Activated T-helper 17 cell treated with anti-CD3 and anti-CD28 coated beads, Interleukin-2, amount 50 U/mL, for 72 hours (primary cell): ENCODE measurements around the gene BACE2. TPM values are rescaled to one million over a fixed set of nuclear protein-coding genes. Genes with fewer than 3 reads are reported as not detected.

Experiments used
- ATAC-seq: fragments of 150-1000 bp; cut with Tn5 transposase; replicated peaks from 2 replicates; pipeline ENCODE4 v1.10.0; 2021; ENCODE audit warnings: mild to moderate bottlenecking, moderate library complexity
- H3K27ac Mint-ChIP-seq: one replicate; pipeline ENCODE4 v1.8.0; 2022; ENCODE audit warnings: mixed read lengths
- H3K27me3 Mint-ChIP-seq: one replicate; pipeline ENCODE4 v1.8.0; 2022; ENCODE audit warnings: mixed read lengths
- H3K36me3 Mint-ChIP-seq: one replicate; pipeline ENCODE4 v1.8.0; 2022; ENCODE audit warnings: low read depth, mild to moderate bottlenecking, mixed read lengths
- H3K4me1 Mint-ChIP-seq: one replicate; pipeline ENCODE4 v1.8.0; 2022; ENCODE audit warnings: mixed read lengths
- H3K4me3 Mint-ChIP-seq: one replicate; pipeline ENCODE4 v1.8.0; 2022; ENCODE audit warnings: mild to moderate bottlenecking, mixed read lengths
- H3K9me3 Mint-ChIP-seq: one replicate; pipeline ENCODE4 v1.8.0; 2022; ENCODE audit warnings: mixed read lengths
- total RNA-seq, 2 donors: library from RNA; stranded (reverse); gene quantifications; one replicate each; pipeline ENCODE4 v1.2.3, GENCODE V29; 2022

The BACE2 gene
- total RNA-seq, 2 donors from 2014 or later = 0.52 TPM; not detected in 1

- no peaks in the 10 kb centered on the region for H3K9me3 Mint-ChIP-seq
- no peak overlapping the region for H3K27ac Mint-ChIP-seq
- H3K36me3 Mint-ChIP-seq = no peaks in the 10 kb centered on the region
- H3K4me1 Mint-ChIP-seq = no peaks in the 10 kb centered on the region
- H3K4me3 Mint-ChIP-seq = no peak overlapping the region
- no peak for ATAC-seq
- H3K27me3 Mint-ChIP-seq = peaks cover 6% of the 10 kb centered on the region
Measured at GRCh38 chr21:41139951-41140350, 28.0 kb upstream of the BACE2 start.

- Mint-ChIP-seq H3K27me3 (peaks cover 6% of the 10 kb centered on the region), H3K9me3 (no peaks in the 10 kb centered on the region), H3K27ac (no peak overlapping the region), H3K4me3 (no peak overlapping the region), H3K36me3 (no peaks in the 10 kb centered on the region), H3K4me1 (no peaks in the 10 kb centered on the region)
- no peak for ATAC-seq
Measured at GRCh38 chr21:41141031-41141457, 26.9 kb upstream of the BACE2 start.

- no peaks in the 10 kb centered on the region for H3K9me3 Mint-ChIP-seq
Measured at GRCh38 chr21:41142051-41142795, 25.7 kb upstream of the BACE2 start.

GRCh38 chr21:41143596-41144325 lies 24.2 kb upstream of the BACE2 start:
- Mint-ChIP-seq H3K36me3 (no peaks in the 10 kb centered on the region), H3K9me3 (no peaks in the 10 kb centered on the region), H3K4me3 (no peak overlapping the region), H3K27ac (no peak overlapping the region), H3K4me1 (no peaks in the 10 kb centered on the region), H3K27me3 (peaks cover 11% of the 10 kb centered on the region)
- ATAC-seq = no peak

More at GRCh38 chr21:41142051-41142795, 25.7 kb upstream of the BACE2 start:
- H3K27me3 Mint-ChIP-seq = peaks cover 9% of the 10 kb centered on the region
- H3K27ac Mint-ChIP-seq = no peak overlapping the region
- H3K36me3 Mint-ChIP-seq = no peaks in the 10 kb centered on the region
- H3K4me3 Mint-ChIP-seq = no peak overlapping the region
- no peak for ATAC-seq
- no peaks in the 10 kb centered on the region for H3K4me1 Mint-ChIP-seq

- no peaks in the 10 kb centered on the region for H3K36me3 Mint-ChIP-seq
Measured at GRCh38 chr21:41147096-41147978, 20.6 kb upstream of the BACE2 start.

GRCh38 chr21:41147979-41148355 lies 20.0 kb upstream of the BACE2 start:
- no peaks in the 10 kb centered on the region for H3K4me1 Mint-ChIP-seq
- no peaks in the 10 kb centered on the region for H3K36me3 Mint-ChIP-seq
- no peak overlapping the region for H3K4me3 Mint-ChIP-seq
- H3K9me3 Mint-ChIP-seq = no peaks in the 10 kb centered on the region
- no peak overlapping the region for H3K27ac Mint-ChIP-seq
- ATAC-seq = no peak
- H3K27me3 Mint-ChIP-seq = peaks cover 11% of the 10 kb centered on the region

More at GRCh38 chr21:41147096-41147978, 20.6 kb upstream of the BACE2 start:
- H3K4me1 Mint-ChIP-seq = no peaks in the 10 kb centered on the region
- H3K4me3 Mint-ChIP-seq = no peak overlapping the region
- H3K27ac Mint-ChIP-seq = no peak overlapping the region
- H3K27me3 Mint-ChIP-seq = peaks cover 11% of the 10 kb centered on the region
- H3K9me3 Mint-ChIP-seq = no peaks in the 10 kb centered on the region
- no peak for ATAC-seq

- H3K4me1 Mint-ChIP-seq = no peaks in the 10 kb centered on the region
- H3K9me3 Mint-ChIP-seq = no peaks in the 10 kb centered on the region
- peaks cover 16% of the 10 kb centered on the region for H3K27me3 Mint-ChIP-seq
- no peak for ATAC-seq
- H3K36me3 Mint-ChIP-seq = no peaks in the 10 kb centered on the region
- H3K4me3 Mint-ChIP-seq = no peak overlapping the region
- H3K27ac Mint-ChIP-seq = no peak overlapping the region
Measured at GRCh38 chr21:41148798-41149197, 19.2 kb upstream of the BACE2 start.

- Mint-ChIP-seq H3K9me3 (no peaks in the 10 kb centered on the region), H3K27ac (no peak overlapping the region), H3K4me1 (peaks cover 3% of the 10 kb centered on the region), H3K4me3 (no peak overlapping the region), H3K36me3 (no peaks in the 10 kb centered on the region), H3K27me3 (peaks cover 20% of the 10 kb centered on the region)
- ATAC-seq = no peak
Measured at GRCh38 chr21:41149199-41149598, 18.8 kb upstream of the BACE2 start.

- Mint-ChIP-seq H3K4me1 (peaks cover 6% of the 10 kb centered on the region), H3K9me3 (no peaks in the 10 kb centered on the region), H3K4me3 (no peak overlapping the region), H3K27ac (no peak overlapping the region), H3K36me3 (no peaks in the 10 kb centered on the region), H3K27me3 (peaks cover 15% of the 10 kb centered on the region)
- ATAC-seq = no peak
Measured at GRCh38 chr21:41152147-41152546, 15.8 kb upstream of the BACE2 start.

DNA sequence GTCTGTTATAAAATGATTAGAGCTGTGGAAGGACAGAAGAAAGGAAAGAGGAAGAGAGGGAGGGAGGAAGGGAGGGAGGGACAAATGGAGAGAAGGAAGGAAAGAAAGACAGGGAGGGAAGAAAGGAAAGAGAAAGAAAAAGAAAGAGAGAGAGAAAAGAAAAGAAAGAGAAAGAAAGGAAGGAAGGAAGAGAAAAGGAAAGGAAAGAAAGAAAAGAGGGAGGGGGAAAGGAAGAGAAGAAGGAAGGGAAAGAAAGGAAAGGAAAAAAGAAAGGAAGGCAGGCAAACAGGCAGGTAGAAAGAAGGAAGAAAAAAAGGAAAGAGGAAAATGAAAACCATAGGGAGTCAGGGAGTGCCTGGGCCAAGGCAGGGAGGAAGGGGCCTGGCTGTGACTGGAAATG lies 14.5 kb upstream of the BACE2 start:
- H3K4me3 Mint-ChIP-seq = no peak overlapping the region
- no peaks in the 10 kb centered on the region for H3K9me3 Mint-ChIP-seq
- peaks cover 6% of the 10 kb centered on the region for H3K4me1 Mint-ChIP-seq
- no peak for ATAC-seq
- no peak overlapping the region for H3K27ac Mint-ChIP-seq
- H3K36me3 Mint-ChIP-seq = no peaks in the 10 kb centered on the region
- peaks cover 15% of the 10 kb centered on the region for H3K27me3 Mint-ChIP-seq

GRCh38 chr21:41156142-41156541 lies 11.8 kb upstream of the BACE2 start:
- H3K4me1 Mint-ChIP-seq = peaks cover 6% of the 10 kb centered on the region

DNA sequence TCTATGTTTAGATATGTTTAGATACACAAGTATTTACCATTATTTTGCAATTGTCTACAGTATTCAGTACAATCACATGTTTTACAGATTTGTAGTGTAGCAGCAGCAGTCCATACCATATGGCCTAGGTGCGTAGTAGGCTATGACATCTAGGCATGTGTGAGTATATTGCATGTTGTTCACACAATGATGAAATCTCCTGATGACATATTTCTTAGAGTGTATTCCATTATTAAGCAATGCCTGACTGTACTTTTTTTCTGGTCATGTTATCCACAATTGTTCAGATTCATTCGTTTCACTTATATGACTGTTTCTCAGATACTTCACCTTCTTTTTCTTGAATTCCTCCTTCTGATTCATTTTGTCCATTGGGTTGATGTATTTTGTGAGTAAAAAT lies 9.9 kb upstream of the BACE2 start:
- Mint-ChIP-seq H3K4me3 (no peak overlapping the region), H3K9me3 (peaks cover 3% of the 10 kb centered on the region), H3K36me3 (no peaks in the 10 kb centered on the region), H3K4me1 (peaks cover 6% of the 10 kb centered on the region), H3K27ac (no peak overlapping the region), H3K27me3 (peaks cover 28% of the 10 kb centered on the region)
- no peak for ATAC-seq

More at GRCh38 chr21:41156142-41156541, 11.8 kb upstream of the BACE2 start:
- Mint-ChIP-seq H3K4me3 (no peak overlapping the region), H3K9me3 (peaks cover 3% of the 10 kb centered on the region), H3K27me3 (peaks cover 24% of the 10 kb centered on the region), H3K36me3 (no peaks in the 10 kb centered on the region), H3K27ac (no peak overlapping the region)
- ATAC-seq = no peak

DNA sequence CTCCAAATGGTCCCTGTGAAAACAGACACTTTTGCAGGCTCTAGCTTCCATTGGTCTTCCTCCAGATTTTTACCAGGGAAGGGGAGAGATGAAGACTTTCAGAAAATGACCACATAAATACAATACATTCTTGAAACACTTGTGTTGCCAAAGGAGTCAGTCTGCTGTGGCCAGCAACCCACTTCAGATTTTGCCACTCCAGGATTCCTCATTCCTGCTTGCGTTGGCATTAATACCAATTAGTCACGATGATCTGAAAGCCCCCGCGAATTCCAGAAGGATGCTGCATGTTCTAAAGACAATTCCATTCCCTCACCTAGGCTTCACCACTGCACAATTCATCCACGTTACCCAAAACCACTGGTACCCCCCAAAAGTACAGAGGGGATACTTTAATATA lies 7.9 kb upstream of the BACE2 start:
- Mint-ChIP-seq H3K27me3 (peaks cover 31% of the 10 kb centered on the region), H3K27ac (no peak overlapping the region), H3K36me3 (no peaks in the 10 kb centered on the region), H3K9me3 (peaks cover 3% of the 10 kb centered on the region), H3K4me1 (no peaks in the 10 kb centered on the region), H3K4me3 (no peak overlapping the region)
- no peak for ATAC-seq

- H3K27me3 Mint-ChIP-seq = peaks cover 45% of the 10 kb centered on the region
- H3K4me1 Mint-ChIP-seq = no peaks in the 10 kb centered on the region
- H3K27ac Mint-ChIP-seq = no peak overlapping the region
- peaks cover 3% of the 10 kb centered on the region for H3K9me3 Mint-ChIP-seq
- H3K4me3 Mint-ChIP-seq = no peak overlapping the region
- no peaks in the 10 kb centered on the region for H3K36me3 Mint-ChIP-seq
- ATAC-seq = no peak
Measured at GRCh38 chr21:41161428-41161827, 6.5 kb upstream of the BACE2 start.
